Measurements from ENCODE around the gene PEX6.

Gene PEX6, protein sequence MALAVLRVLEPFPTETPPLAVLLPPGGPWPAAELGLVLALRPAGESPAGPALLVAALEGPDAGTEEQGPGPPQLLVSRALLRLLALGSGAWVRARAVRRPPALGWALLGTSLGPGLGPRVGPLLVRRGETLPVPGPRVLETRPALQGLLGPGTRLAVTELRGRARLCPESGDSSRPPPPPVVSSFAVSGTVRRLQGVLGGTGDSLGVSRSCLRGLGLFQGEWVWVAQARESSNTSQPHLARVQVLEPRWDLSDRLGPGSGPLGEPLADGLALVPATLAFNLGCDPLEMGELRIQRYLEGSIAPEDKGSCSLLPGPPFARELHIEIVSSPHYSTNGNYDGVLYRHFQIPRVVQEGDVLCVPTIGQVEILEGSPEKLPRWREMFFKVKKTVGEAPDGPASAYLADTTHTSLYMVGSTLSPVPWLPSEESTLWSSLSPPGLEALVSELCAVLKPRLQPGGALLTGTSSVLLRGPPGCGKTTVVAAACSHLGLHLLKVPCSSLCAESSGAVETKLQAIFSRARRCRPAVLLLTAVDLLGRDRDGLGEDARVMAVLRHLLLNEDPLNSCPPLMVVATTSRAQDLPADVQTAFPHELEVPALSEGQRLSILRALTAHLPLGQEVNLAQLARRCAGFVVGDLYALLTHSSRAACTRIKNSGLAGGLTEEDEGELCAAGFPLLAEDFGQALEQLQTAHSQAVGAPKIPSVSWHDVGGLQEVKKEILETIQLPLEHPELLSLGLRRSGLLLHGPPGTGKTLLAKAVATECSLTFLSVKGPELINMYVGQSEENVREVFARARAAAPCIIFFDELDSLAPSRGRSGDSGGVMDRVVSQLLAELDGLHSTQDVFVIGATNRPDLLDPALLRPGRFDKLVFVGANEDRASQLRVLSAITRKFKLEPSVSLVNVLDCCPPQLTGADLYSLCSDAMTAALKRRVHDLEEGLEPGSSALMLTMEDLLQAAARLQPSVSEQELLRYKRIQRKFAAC

DNA sequence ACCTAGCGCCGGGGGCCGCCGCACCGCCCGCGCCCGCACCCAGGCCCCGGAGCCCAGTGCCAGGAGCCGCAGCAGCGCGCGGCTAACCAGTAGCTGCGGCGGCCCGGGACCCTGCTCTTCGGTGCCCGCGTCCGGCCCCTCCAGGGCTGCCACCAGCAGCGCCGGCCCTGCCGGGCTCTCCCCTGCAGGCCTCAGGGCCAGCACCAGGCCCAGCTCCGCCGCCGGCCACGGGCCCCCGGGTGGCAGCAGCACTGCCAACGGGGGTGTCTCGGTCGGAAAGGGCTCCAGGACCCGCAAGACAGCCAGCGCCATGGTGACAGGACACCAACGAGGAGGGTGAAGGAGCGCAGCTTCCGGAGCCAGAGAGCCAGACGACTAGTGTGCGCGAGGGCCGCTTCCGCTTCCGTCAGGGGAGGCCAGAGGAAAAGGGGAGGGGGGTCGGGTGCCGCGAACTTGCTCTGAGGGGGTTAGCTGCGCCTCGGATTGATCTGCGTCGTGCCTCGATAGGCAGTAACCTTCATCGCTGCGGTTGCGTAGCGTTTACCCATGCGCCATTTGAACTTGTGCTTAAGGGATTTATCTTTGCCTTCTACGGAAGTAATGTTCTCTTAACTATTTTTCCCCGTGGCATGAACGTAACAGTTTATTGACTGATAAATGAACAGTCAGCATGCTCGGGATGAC lies at the start of gene PEX6:
Gene PEX6 (minus strand): TSS at position 343 of the 684 bp plus-strand sequence. CDS start 31 bp downstream, at position 312.
- DNase-seq = peak; percentile 88

DNA sequence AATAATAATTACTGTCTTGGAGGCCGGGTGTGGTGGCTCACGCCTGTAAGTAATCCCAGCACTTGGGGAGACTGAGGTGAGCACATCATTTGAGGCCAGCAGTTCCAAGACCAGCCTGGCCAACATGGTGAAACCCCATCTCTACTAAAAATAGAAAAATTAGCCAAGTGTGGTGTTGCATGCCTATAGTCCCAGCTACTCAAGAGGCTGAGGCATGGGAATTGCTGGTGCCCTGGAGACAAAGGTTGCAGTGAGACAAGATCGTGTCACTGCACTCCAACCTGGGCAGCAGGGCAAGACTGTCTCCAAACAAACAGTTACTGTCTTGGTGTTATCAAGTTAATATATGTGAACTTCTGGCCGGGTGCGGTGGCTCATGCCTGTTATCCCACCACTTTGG lies 47.4 kb upstream of the PEX6 start:
- DNase-seq = no peak

DNA sequence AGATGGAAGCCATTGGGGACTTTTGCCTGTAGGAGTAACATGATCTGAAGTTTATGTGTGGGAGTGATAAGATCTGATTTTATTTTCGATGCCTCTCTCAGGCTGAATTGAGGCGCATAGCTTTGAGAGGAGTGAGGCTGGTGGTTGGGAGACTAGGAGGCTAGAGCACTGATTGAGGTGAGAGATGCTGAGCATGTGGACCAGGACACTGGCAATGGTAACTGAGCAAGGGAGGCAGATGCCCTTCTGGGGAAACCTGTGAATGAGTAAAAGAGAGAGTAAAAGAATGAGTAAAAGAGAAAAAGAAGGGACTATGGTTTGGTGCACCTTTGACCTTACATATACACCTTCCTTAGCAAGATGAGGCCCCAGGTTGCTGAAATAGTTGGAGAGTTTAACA lies 45.5 kb upstream of the PEX6 start:
- DNase-seq = no peak

DNA sequence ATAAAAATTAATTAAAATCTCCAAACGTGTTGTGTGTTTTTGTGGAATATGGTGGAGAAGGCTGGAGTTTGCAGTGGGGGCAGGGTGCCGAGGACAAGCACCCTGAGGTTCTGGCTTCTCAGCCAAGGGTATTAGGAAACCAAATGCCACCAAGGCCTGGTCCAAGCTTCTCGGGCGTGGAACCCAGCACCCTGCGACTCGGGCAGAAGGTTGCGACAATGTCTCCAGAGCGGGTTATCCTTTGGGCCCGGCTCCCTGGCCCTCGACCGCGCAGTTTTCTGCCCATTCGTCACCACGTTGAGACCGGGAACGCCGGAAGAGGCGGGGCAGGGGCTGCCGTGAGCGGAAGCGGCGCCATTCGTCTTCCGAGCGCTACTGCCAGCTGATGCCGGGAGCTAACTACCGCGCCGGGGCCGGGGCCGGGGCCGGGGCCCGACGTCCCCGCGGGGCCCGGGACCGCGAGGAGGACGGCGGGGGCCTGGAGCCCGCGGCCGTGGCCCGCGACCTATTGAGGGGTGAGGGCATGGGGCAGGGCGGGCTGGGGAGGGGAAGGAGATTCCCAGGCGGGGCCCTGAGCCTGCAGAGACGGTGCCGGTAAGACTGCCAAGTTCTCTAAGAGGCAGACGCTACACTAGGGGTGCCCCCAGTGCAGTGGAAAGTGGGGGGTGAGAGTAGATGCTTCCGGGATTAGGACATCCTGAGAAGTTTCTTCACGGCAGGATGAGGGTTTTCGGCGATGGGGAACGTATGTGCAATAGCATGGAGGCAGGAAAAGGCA lies 42.5 kb upstream of the PEX6 start, which contains the start of gene RRP36:
Gene RRP36 (plus strand): TSS at position 354 of the 778 bp plus-strand sequence. CDS start 32 bp downstream, at position 386.
- DNase-seq = peak; percentile 80

DNA sequence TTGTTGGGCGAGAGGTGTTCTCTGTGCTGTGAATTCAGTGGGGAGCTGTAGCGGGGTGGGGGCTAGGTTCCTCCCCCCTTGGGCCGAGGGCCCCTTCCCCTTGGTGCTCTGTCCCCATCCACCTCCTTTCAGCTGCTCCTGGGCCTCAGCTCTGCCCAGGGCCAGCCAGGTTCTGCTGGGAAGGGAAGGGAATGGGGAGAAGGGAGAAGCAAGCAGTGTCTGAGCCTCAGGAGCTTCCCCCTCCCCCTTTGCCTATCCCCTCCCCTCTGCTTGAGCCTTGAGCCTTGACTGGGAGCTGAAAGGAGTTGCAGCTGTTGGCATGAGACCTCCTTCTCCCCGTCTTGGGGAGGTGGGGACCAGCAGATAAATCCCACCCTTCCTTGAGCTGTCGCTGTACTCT lies 41.9 kb upstream of the PEX6 start:
- no peak for DNase-seq

DNA sequence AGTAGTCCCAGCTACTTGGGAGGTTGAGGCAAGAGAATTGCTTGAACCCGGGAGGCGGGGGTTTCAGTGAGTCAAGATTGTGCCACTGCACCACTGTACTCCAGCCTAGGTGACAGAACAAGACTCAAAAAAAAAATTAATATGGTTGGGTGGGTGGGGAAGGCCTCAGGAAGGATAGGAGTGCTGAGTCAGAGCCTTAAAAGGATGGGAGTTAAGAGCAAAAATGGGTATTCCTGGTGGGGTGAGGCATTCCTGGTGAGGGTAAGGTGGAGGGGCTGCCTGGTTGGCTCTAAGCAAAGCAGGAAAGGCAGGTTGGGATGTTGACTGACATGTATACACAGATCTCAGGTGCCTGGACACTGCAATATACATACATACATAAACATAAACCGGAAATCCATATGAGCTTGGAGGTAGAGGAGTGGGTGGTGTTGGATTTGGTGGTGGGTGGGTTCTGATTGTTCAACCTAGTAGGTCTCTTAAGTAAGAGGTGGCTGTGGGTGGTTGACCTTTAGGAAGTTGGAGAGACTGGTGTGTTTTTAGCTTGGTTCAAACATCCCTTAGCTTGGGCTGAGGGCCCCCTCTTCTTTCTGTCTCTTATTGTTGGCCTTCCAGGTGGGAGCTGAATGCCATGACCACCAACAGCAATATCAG lies 41.2 kb upstream of the PEX6 start:
- no peak for DNase-seq

DNA sequence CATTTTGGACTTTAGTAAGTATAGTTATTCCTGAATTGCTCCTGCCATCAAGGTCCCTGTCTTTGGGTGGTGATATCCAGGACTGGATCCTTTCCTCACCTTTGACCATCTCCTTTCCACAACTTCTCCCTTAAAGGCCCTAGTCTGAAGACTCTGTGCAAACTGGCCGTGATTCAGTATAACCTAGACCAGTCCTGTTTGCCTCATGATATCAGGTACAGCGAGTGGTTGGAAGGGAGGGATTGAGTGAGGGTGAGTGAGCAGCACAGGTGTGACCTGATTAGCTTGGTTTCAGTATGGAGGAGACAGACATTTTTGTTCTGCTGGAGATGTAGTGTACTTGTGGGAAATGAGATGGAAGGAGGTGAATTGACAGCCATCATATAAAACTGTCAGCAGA lies 40.2 kb upstream of the PEX6 start:
- no peak for DNase-seq

DNA sequence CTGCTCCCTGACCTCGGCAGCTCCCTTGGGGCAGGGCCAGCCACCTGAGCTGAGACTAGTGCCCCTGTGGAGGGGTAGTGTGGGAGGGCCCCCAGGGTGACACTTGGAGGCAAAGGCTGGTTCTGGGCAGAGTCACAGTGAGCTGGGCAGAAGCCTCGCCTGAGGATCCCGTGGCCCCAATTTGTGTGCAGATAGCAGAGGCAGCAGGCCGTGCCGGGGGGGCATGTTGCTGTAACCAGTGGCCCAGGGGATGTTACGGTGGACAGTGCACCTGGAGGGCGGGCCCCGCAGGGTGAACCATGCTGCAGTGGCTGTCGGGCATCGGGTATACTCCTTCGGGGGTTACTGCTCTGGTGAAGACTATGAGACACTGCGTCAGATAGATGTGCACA lies 38.0 kb upstream of the PEX6 start:
- DNase-seq = no peak

DNA sequence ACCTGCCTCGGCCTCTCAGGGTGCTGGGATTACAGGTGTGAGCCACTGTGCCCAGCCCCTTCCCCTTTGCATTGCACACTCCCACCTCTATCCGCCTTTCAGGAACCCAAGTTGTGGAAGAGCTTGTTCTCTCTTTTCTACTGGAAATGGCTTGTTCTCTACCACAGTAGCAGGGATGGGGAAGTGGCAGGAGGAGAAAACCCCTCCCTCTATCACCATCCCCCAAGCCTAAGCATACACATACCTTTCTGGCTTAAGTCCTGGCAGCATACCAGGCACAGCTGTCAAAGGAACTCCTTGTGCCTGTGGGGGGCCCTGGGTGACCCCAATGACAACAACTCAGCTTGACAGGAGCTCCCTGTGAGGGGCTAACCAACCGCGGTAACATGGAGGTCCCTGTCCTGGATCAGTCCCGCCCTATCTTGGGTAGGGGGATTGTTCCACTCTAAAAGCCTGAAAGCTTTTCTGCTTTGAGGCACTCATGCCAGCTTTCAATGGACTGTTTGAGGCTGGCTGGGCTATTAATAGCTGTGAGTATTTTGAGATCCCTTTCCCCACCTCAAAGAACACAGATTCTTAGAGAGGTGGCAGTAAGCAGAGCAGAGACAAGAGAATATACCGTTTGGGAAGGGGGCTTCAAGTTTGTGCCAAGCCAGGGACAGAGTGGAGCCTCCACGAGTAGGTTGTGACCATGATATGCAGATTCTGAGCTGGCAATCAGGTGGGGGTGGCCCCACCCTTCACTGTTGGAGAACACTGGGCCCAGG lies 37.4 kb upstream of the PEX6 start:
- no peak for DNase-seq

DNA sequence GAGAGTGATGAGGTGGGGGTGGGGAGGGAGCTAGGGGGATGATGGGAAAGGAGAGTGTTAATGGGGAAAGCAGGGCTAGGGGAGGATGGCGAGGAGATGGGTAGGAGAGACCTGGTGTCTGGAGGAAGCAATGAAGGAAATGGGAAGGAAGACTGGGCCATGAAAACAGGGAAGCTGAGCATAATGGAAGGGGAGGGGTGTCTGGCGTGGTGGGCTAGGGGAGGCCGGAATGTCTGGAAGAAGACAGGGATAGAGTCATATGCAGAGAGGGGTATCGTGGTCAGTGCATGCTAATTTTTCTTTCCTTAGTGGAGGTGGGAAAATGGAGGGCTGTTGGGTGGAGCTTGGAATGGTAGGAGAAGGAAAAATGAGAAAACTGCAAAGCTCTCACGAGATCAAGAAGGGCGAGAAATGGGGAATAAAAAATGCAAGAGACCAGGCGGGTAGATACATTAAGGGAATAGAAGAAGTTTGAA lies 35.5 kb upstream of the PEX6 start:
- no peak for DNase-seq

DNA sequence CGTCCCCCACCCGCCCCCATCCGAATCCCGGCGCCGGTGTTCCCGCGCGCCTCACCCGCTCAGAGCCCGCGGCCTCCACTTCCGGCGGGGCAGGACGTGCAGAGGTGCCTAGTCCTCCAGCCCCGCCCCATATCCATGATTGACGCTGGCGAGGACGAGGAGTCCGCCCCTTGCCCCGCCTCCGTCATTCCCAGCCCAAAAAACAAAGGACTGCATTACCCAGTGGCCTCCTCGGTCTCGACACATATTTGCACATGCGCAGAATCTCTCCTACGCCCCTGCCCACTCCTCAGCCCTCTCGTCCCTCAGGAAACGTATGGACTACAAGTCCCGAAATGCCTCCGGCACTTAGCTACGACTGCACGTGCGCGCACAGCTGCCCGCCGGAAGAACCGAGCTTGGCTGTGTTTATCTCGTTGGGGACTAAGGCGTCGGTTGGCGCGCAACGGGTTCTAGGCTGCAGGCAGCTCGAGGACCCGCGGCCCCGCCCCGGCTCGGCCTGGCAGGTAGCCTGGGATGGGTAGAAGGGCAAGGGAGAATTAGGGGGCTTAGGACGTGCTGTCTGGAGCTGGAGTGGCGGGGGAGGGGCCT lies 35.0 kb upstream of the PEX6 start, which contains the start of the genes KLHDC3 and MEA1:
Gene KLHDC3 (plus strand): TSS at position 407 of the 591 bp plus-strand sequence. CDS start 2,944 bp downstream, outside the sequence.
Gene MEA1 (minus strand): TSS at position 104 of the 591 bp plus-strand sequence. CDS start 133 bp downstream, outside the sequence.
- peak; percentile 100 for DNase-seq

DNA sequence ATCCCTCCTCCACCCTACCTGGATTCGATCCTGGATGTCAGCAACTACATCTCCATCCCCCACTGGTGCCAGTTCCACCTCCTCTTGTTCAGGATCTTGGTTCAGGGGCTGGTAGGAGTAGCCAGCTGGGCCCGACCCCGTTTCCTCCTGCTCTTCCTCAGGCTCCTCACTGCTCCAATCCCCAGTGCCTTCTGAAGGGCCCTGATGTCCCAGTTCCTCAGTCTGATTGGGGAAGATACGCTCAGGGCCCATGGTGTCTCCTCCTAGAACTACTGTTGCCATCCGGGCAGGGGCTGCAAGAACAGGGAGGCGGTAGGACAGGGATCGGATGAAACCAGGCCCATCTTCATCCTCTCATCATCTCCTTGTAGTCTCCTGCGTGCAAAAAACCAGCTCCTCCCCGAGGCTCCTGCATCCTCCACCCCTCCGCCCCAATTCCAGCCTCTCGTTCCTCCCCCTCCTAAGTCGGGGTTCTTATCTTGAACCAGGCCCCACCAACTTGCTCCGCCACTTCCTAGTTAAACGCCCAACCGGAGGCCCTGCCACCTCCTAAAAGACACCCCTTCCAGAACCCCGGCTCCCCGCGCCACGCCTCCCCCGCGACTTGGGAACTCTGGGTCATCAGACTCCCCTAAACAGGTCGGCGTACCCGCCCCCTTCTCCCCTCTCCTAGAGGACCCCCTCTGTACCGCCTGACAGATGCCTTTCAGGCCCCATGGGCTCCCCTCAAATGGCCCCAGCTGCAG lies 34.3 kb upstream of the PEX6 start:
- peak; percentile 30 for DNase-seq

DNA sequence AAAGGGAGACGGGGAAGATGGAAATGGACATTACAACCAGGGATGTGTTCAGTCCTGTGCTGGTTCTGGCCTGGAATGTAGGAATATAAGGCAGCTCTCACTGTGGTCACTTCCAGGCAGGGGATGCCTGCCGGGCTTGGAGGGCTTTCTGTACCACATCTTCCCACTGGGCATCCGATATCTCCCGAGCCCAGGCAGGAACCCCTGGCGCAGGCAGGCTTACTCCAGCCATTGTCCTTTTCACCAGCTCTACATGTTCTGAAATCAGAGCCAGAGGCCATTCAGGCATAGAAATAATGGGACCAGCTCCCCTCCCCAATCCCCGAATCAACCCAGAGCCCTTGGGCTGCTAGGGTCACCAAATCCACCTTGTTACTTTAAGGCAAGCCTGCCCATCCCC lies 33.4 kb upstream of the PEX6 start:
- no peak for DNase-seq

DNA sequence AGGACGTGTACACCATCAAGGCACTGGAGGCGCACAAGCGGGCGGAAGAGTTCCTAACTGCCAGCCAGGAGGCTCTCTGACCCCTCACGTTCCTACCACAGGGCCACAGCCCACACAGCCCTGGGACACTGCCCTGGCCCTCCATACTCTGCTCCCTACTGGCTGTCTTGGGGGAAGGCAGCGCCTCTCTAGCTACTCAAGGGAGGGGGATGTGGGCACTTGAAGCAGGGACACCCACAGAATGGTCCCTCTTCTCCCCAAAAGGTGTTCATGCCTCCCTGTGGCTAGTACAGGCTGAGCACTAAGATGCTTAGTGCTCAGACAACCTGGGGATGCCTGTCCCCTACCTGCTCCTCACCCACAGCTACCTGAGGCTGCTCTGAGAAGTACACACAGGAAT lies 32.2 kb upstream of the PEX6 start:
- no peak for DNase-seq

DNA sequence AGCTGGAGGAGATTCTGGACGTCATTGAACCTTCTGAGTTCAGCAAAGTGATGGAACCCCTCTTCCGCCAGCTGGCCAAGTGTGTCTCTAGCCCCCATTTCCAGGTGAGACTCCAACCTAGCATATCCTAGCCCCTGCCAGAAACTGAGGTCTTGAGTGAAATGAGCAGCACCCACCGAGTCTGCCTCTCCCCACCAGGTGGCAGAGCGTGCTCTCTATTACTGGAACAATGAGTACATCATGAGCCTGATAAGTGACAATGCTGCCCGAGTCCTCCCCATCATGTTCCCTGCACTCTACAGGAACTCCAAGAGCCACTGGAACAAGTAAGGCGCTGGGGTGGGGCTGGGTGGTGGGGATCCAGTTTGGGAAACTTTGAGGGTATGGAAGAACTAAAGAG lies 30.1 kb upstream of the PEX6 start:
- DNase-seq = peak; percentile 7

DNA sequence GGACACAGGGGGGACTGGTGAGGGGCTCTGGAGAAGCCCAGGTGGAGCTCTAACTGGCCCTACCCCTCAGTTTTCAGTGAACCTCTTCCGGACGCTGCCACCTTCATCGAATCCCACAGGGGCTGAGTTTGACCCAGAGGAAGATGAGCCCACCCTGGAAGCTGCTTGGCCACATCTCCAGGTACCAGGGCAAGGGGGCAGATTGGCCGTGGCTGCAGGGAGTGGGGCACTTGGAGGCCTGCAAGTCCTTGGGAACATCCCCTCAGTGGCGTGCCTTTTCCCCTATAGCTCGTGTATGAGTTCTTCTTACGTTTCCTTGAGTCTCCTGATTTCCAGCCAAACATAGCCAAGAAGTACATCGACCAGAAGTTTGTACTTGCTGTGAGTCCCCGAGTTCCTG lies 28.1 kb upstream of the PEX6 start:
- DNase-seq = no peak

DNA sequence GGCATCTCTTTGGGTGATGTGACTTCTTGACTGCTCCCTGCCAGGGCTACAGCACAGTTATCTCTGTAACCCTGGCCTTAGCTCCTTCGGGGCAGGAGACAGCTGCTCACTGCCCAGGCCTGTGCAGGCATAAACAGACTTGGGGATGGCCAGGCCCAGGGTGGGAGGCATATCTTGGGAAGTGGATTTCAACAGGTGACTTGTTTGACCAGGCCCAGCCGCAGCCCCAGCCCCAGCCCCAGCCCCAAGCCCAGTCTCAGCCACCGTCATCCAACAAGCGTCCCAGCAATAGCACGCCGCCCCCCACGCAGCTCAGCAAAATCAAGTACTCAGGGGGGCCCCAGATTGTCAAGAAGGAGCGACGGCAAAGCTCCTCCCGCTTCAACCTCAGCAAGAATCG lies 27.3 kb upstream of the PEX6 start:
- no peak for DNase-seq

DNA sequence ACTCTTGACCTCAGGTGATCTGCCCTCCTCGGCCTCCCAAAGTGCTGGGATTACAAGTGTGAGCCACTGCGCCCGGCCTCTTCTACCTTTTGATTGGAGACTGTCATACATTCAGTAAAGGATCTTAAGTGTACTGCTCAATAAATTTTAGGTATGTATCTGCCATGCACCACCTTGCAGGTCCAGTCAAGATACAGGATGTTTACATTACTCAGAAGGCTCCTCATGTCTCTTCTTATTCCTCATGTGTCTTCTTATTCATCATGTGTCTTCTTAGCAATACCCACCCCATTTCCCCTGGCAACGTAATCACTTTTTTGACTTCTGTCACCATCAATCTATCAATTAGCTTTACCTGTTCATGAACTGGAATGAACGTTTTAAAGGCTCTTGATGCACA lies 26.9 kb upstream of the PEX6 start:
- no peak for DNase-seq

DNA sequence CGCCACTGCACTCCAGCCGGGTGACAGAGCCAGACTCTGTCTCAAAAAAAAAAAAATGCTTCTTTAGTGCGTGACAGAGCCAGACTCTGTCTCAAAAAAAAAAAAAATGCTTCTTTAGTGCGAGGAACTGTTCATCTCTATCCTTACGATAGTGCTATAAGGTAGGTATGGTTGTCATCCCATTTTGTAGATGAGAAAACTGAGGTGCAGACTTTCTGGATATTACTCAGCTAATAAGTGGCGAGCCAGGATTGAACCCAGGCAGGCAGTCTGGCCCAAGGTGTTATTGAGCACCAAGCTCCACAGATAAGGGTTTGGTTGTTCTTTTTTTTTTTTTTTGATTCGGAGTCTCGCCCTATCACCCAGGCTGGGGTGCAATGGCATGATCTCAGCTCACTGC lies 22.9 kb upstream of the PEX6 start:
- DNase-seq = no peak

Measured in NCI-H345 (cell line).